ENCODE data around the gene MTOR.
"Not testable (repeated sequence)": the region's sequence is repeated elsewhere in the genome, so short reads cannot be mapped to it uniquely, and the experiment has no call there.

The MTOR gene

GRCh38 chr1:11187000-11187399, 75.4 kb downstream of the MTOR start:
- DNase-seq (ENCODE audit: low read depth in 2 of 3, low spot score in 1 of 3) = no peak

- no peak for DNase-seq (ENCODE audit: low read depth in 2 of 3, low spot score in 1 of 3)
These were observed 77.4 kb downstream of the MTOR start for GRCh38 chr1:11184973-11185372.

GRCh38 chr1:11182884-11183283, 79.5 kb downstream of the MTOR start:
- DNase-seq (ENCODE audit: low read depth in 2 of 3, low spot score in 1 of 3) = no peak

GRCh38 chr1:11180342-11180744, 82.0 kb downstream of the MTOR start:
- no peak for DNase-seq (ENCODE audit: low read depth in 2 of 3, low spot score in 1 of 3)

GRCh38 chr1:11179749-11180148, 82.6 kb downstream of the MTOR start:
- DNase-seq (ENCODE audit: low read depth in 2 of 3, low spot score in 1 of 3) = not testable (repeated sequence)

GRCh38 chr1:11179125-11179524, 83.2 kb downstream of the MTOR start:
- DNase-seq (ENCODE audit: low read depth in 2 of 3, low spot score in 1 of 3) = no peak

GRCh38 chr1:11178021-11179015, 84.0 kb downstream of the MTOR start:
- DNase-seq (ENCODE audit: low read depth in 2 of 3, low spot score in 1 of 3) = no peak

- no peak for DNase-seq (ENCODE audit: low read depth in 2 of 3, low spot score in 1 of 3)
These were observed 86.2 kb downstream of the MTOR start for GRCh38 chr1:11176081-11176706.

GRCh38 chr1:11175461-11175860, 86.9 kb downstream of the MTOR start:
- DNase-seq (ENCODE audit: low read depth in 2 of 3, low spot score in 1 of 3) = no peak

GRCh38 chr1:11174261-11174942, 87.9 kb downstream of the MTOR start:
- no peak for DNase-seq (ENCODE audit: low read depth in 2 of 3, low spot score in 1 of 3)

- DNase-seq (ENCODE audit: low read depth in 2 of 3, low spot score in 1 of 3) = no peak
These were observed 92.2 kb downstream of the MTOR start for GRCh38 chr1:11170102-11170501.

GRCh38 chr1:11169202-11169601, 93.1 kb downstream of the MTOR start:
- DNase-seq (ENCODE audit: low read depth in 2 of 3, low spot score in 1 of 3) = no peak

GRCh38 chr1:11168731-11169130, 93.6 kb downstream of the MTOR start:
- DNase-seq (ENCODE audit: low read depth in 2 of 3, low spot score in 1 of 3) = no peak

- not testable (repeated sequence) for DNase-seq (ENCODE audit: low read depth in 2 of 3, low spot score in 1 of 3)
These were observed 95.6 kb downstream of the MTOR start for GRCh38 chr1:11166744-11167143.

- not testable (repeated sequence) for DNase-seq (ENCODE audit: low read depth in 2 of 3, low spot score in 1 of 3)
These were observed 99.6 kb downstream of the MTOR start for GRCh38 chr1:11162752-11163151.

- no peak for DNase-seq (ENCODE audit: low read depth in 2 of 3, low spot score in 1 of 3)
These were observed 103.5 kb downstream of the MTOR start for GRCh38 chr1:11158720-11159321.

- DNase-seq (ENCODE audit: low read depth in 2 of 3, low spot score in 1 of 3) = no peak
These were observed 104.1 kb downstream of the MTOR start for GRCh38 chr1:11158291-11158690.

- DNase-seq (ENCODE audit: low read depth in 2 of 3, low spot score in 1 of 3) = no peak
These were observed 104.5 kb downstream of the MTOR start for GRCh38 chr1:11157867-11158266.

GRCh38 chr1:11157394-11157793, 105.0 kb downstream of the MTOR start:
- DNase-seq (ENCODE audit: low read depth in 2 of 3, low spot score in 1 of 3) = no peak

- peak in 2 of 3 donors; percentile 19 to 32 for DNase-seq (ENCODE audit: low read depth in 2 of 3, low spot score in 1 of 3)
These were observed 105.4 kb downstream of the MTOR start for GRCh38 chr1:11156963-11157362.

GRCh38 chr1:11156441-11156840, 105.9 kb downstream of the MTOR start:
- no peak for DNase-seq (ENCODE audit: low read depth in 2 of 3, low spot score in 1 of 3)
